ENCODE measurements around the gene PTDSS2.

DNA sequence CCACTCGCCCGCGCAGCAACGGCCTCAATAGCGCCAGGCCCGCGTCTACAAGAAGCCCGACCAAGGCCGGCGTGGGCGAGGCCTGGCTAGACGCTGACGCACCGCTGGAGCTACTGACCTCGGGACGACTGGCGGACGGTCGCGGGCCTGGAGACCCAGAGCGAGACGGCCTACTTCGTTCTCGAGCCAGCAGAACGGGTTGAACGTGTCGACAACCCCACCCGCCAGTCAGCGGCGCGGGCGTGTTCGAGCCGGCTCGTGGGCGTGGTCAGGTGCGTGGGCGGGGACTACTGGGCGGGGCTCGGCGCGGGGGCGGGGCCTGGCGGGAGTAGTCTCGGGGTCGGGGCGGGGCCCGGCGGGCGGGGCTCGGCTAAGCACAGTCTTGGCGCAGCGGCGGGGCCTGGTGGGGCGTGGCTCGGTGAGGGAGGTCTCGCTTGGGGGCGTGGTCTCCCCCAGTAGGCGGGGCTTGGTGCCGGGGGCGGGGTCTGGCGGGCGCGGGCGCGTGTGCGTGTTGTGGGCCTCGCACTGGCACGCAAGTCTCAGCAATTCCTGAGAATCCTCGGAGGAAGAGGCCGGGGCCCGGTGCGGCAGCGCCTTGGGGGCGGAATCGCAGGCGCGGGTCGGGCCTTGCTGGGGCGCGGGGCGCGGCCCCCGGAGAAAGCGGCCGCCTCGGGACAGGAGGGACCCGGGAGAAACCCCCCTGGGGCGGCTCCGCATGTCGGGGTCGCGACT, 57.1 kb downstream of the PTDSS2 start, which contains the start of gene RNH1:
- TF ChIP-seq, protein P1, sequence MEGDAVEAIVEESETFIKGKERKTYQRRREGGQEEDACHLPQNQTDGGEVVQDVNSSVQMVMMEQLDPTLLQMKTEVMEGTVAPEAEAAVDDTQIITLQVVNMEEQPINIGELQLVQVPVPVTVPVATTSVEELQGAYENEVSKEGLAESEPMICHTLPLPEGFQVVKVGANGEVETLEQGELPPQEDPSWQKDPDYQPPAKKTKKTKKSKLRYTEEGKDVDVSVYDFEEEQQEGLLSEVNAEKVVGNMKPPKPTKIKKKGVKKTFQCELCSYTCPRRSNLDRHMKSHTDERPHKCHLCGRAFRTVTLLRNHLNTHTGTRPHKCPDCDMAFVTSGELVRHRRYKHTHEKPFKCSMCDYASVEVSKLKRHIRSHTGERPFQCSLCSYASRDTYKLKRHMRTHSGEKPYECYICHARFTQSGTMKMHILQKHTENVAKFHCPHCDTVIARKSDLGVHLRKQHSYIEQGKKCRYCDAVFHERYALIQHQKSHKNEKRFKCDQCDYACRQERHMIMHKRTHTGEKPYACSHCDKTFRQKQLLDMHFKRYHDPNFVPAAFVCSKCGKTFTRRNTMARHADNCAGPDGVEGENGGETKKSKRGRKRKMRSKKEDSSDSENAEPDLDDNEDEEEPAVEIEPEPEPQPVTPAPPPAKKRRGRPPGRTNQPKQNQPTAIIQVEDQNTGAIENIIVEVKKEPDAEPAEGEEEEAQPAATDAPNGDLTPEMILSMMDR (IDR thresholded peaks at IDR 0.05 in 8 of 11, conservative IDR thresholded peaks at IDR 0.05 in 3 of 11): no peak
- peak; percentile 83 to 90 (median 84) for TF ChIP-seq POLR2AphosphoS5 (IDR thresholded peaks at IDR 0.05)
